CD1c-positive myeloid dendritic cell (primary cell): ENCODE measurements around the gene DPF1.
A peak's percentile ranks its signal among the peaks of the same experiment; 100 is the strongest.
"Not testable (repeated sequence)": the region's sequence is repeated elsewhere in the genome, so short reads cannot be mapped to it uniquely, and the experiment has no call there.

Experiments
- DNase-seq: peaks from one replicate; pipeline ENCODE4 v3.0.0-alpha.2; 2016; ENCODE audit errors: extremely low spot score

Gene DPF1

DNA sequence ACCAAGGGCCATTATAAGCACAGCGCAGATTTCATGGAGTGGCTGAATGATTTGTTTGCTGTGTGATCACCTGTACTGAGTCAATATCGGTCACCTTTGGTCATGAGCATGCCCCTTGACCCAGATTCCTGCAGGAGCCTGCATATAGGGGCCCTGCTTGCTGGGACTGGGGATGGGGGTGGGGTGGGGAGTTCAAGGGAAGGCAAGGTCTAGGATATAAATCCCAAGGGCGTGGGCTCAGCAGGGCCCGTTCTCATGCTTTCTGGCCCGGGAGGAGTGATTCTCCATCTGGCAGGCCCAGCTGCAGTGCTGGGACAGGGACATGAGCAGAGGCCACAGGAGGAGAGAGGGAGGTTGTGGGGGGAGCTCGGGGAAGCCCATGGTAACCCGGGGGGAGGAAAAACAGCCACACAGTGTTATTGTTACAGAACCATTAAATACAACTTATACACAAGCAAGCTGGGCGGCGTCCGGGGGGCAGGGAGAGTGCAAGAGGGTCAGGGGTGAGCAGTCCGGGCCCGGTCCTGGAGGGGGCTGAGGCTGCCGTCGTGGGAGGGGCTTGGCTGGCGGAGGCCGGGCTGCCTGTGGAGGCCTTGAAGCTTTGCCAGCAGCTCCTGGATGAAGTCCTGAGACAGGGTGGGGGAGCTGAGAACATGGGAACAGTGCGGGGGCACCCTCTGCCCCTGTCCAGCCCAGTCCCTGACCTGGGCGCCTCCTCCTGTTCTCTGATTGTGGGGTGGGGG is 27.0 kb upstream of the DPF1 start:
- DNase-seq, result no peak

DNA sequence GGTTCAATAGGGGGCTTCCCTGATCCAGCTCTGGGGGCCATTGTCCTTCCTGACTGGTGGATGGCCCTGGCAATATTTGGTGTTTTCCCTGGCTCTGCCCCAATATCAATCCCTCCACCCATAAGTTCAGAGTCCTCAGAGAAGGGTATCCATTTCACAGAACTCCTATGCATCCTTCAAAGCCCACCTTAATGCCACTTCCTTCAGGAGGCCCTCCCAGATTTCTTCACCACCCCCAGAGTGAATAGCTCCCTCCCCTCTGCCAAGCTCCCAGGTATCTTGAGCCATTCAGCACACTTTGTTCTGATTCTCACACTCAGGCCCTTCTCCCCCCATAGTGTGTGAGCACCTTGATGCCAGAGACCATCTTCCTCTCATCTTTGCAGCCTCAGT is 26.4 kb upstream of the DPF1 start:
- DNase-seq, result no peak

GRCh38 chr19:38248421-38248820 is 24.4 kb upstream of the DPF1 start:
- no peak for DNase-seq

DNA sequence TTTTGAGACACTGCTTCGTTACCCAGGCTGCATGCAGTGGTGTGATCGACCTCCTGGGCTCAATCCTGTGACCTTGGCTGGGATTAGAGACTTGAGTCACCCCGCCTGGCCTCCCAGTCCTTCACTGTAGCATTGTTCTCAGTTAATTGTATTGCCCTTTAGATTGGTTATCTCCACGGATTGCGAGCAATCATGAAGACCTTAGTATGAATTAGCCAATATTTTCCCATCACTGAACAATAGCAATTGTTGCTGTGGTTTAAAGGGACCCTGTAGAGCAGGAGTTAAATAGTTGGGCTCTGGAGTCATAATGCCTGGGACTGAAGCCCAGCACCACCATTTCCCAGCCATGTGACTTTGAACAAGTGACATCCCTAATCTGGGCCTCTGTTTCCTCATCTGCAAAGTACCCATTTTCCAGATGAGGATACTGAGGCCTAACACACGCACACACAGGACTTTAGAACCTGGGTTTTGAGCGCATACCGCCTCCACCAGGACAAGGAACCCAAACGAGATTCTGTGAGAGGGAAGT is 23.8 kb upstream of the DPF1 start:
- DNase-seq, result no peak

DNA sequence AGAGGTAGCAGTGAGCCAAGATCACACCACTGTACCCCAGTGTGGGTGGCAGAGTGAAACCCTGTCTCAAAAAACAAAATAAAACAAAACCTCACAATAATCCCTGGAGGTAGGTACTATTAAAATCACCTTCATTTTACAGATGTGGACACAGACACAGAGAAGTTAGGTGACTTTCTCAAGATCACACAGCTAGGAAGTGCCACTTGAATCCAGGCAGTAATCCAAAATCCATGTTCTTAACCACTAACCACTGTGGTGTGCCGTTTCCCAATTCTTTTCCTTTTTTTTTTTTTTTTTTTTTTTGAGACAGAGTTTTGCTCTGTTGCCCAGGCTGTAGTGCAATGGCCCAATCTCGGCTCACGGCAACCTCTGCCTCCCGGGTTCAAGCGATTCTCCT is 23.1 kb upstream of the DPF1 start:
- no peak for DNase-seq

DNA sequence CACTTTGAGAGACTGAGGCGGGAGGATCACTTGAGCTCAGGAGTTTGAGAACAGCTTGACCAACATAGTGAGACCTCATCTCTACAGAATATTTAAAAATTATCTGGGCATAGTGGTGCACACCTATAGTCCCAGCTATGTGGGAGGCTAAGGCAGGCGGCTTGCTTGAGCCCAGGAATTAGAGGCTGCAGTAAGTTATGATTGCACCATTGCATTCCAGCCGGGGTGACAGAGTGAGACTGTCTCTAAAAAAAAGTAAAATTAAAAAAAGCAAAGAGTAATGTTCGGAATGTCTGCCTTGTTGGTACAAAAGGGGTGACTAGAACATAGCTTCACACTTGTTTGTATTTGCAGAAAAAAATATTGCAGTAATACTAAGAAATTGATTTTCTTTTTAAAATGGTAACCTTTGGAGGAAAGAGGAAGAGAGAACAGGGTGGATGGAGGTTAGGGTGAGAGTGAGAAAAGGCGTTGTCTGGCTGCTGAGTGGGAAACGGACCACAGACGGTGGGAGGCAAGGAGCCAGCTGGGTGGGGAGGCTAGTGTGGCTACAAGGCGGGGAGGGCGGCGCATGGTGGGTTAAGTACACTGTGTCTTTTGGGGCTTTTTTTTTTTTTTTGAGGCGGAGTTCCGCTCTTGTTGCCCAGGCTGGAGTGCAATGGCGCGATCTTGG is 21.9 kb upstream of the DPF1 start:
- DNase-seq, result peak; percentile 46

- no peak for DNase-seq
Observed at GRCh38 chr19:38243279-38243673, 19.3 kb upstream of the DPF1 start.

GRCh38 chr19:38239816-38240215 is 15.8 kb upstream of the DPF1 start:
- no peak for DNase-seq

DNA sequence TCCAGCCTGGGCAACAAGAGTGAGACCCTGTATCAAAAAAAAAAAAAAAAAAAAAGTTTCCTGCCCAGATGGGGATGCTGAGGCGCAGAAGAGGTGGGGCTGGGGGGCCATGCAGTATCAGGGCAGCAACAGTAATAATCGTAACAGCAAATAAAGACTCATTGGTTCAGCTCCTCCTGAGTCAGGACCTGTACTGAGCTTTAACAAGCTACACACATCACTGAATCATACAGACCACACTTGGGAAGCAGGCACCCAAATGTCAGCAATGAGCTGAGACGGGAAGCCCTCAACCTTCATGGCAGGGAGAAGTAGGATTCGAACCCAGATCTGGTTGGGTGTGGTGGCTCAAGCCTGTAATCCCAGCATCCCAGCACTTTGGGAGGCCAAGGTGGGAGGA is 10.6 kb upstream of the DPF1 start:
- DNase-seq, result no peak

DNA sequence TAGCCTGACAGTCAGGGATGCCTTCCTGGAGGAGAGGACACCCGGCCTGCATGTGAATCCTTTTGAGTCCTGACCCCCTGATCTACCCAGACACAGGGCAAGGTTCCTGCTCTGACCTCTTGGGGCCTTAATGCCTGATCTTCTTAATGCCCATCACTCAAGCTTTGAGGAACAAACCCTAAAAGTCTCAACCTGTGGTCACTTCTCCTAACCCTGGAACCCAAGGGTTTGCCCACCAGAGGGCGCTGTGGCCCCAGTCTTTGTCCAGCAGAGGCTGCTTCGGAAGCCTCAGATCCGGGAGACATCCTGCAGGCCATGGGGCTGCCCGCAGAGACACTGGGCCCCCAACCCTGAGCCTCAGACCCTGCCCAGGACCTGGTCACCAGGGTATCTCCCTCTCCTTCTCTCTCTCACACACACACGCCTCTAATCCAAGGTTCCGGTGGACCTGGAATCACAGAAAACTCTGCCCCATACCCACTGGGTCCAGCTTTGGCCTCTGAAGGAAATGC is 9.8 kb upstream of the DPF1 start:
- peak; percentile 93 for DNase-seq

- no peak for DNase-seq
Observed at GRCh38 chr19:38231918-38232317, 7.9 kb upstream of the DPF1 start.

- not testable (repeated sequence) for DNase-seq
Observed at GRCh38 chr19:38230506-38231133, 6.6 kb upstream of the DPF1 start.

DNA sequence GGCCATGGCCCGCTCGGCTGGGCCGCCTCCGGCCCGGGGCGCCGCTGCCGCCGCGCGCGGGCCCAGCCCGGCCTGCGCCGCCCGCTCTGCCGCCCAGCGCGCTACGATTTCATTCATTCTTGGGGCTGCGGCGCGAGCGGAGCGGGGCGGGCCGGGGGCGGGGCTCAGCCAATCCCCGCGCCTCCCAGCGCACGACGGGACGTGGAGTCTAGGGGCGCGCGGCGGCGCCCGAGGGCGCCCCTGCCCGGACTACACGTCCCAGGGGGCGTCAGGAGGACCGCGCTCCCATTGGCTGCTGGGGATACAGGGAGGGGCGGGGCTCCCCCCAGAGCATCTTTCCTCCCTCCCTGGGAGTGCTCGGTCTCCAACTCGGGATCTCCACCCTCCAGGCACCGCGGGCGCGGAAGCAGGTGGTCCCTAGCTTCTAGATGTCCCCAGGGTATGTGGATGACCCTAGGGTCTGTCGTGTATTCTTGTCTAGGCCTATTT is 5.6 kb upstream of the DPF1 start:
- peak; percentile 54 for DNase-seq

DNA sequence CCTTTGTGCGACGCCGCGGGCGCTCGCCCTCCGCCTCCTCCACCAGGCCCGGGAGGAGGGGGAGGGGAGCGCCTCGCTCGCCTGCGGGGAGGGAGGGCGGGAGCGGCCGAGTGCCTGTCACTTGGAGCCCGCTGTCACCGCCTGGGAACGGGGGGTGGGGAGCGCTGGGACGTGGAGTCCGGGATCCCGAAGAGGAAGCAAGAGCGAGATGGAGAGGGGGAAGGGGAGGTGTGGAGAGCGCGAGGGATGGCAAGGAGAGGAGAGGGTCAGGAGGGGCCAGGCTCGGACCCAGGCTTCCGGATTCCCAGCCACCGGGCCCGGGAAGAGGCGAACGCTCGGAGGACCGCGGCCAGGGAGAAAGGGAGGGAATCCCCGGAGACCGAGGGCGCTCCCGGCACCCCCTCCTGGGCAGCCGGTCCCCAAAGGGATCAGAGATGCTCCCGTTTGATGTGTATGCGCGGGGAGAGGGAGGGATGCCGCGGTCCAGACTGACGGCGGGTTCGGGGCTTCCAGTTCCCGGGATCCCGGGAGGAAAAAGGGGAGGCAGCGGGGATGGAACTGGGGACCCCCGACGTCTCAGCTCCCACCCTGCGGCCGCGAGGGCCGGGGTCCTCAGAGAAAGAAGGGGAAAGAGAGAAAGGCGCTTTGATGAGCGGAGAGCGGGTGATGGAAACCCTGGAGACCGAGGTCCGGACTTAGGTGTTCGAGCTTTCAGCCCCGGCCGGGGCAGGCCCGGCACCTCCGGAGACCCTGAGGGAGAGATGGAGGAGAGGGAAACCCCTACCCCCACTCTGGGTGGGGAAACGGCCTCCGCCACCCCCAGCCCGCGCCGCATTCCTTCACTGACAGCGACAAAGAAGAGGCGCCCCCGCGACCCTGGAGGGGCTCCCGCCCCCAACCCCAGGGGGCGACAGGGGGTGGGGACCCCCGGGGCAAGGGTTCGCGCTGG is 4.7 kb upstream of the DPF1 start:
- no peak for DNase-seq

- no peak for DNase-seq
Observed at GRCh38 chr19:38228005-38228377, 4.0 kb upstream of the DPF1 start.

- DNase-seq, result no peak
Observed at GRCh38 chr19:38227287-38228004, 3.4 kb upstream of the DPF1 start.

DNA sequence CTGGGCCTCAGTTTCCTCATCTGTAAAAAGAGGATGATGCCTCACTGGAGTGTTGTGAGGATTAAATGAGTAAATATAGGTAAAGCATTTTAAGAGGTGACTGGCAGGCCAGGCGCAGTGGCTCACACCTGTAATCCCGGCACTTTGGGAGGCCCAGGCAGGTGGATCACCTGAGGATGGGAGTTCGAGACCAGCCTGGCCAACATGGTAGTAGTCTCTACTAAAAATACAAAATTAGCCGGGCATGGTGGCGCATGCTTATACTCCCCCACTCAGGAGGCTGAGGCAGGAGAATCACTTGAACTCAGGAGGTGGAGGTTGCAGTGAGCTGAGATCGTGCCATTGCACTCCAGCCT is 819 bp upstream of the DPF1 start:
- DNase-seq, result not testable (repeated sequence)

GRCh38 chr19:38223617-38224013 is 407 bp downstream of the DPF1 start:
- no peak for DNase-seq

DNA sequence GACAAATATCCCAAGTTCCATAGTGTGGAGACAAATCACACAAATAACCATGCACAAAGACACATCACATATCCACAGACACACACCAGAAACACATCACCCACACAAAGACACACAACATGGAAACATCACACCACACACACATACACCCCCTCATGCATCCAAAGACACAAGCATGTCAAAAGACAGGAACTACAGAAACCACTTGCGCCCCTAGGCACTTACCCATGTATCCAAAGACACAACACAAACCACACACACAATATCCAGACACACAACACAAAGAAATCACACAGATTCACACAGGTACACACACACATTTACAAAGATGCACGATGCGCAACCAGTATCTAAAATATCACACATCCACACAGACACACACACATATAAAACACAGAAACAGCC is 901 bp downstream of the DPF1 start:
- no peak for DNase-seq

DNA sequence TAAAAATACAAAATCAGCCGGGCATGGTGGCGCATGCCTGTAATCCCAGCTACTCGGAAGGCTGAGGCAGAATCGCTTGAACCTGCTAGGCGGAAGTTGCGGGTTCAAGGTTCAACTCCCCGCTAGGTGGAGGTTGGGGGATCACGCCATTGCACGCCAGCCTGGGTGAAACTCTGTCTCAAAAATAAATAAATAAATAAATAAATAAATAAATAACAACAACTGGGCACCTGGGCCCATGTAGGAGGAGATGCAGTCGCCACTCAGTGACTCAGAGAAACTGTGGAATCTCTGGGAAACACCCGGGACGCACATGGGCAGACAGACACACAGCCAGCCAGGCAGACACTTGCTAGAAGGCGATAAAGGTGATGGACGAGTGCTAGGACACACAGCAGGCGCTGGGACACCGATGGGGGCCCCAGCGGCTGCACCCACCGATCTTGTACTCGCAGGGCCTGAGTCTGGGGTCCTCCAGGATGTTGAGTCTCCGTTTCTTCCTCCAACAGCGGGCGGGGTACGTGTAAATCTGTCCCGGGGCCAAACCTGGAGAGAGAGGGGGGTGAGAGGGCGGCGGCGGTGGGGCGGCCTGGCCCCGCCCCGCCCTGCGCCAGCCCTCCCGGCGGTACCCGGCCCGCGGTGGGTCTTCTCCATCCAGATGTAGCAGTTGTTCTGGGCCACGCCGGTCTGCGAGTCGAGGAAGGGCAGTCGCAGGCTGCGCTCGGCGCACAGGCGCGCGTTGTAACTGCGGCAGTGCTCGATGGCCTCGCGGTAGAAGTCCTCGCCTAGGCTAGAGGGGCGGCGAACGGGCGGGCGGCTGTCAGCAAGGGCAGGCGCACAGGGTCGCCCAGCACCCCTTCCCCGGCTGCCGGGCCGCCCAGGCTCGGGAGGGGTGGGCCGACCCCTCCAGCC is 1.8 kb downstream of the DPF1 start:
- DNase-seq, result no peak
